Measurements from ENCODE around the gene SF3B2. TPM values are rescaled to one million over a fixed set of nuclear protein-coding genes. Genes with fewer than 3 reads are reported as not detected.
A peak's percentile ranks its signal among the peaks of the same experiment; 100 is the strongest.
"Not testable (repeated sequence)": the region's sequence is repeated elsewhere in the genome, so short reads cannot be mapped to it uniquely, and the experiment has no call there.

SF3B2 gene
- total RNA-seq, 1 experiment from 2014 or later, result 89.0 TPM

DNA sequence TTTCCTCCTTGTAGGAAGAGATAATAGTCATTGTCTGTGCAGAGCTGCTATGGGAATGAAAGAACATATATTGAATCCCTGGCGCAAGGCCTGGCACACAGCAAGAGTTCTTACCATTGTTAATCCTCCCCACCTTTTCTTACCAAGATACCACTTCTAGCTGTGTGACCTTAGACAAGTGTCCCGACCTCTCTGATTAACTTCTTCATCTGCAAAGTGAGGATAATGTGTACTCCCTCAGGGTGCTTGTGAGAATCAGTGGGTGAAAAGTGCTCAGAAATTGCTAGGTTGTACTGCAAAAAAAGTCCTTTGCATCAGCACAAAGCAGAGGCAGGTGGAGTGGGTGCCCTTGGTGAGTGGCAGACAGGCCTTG is 44.1 kb upstream of the SF3B2 start:
- Histone ChIP-seq H3K27me3 (ENCODE audit: low read length) (no peaks in the 10 kb centered on the region), H3K4me1 (ENCODE audit: low read length) (peaks cover 5% of the 10 kb centered on the region), H3K4me2 (ENCODE audit: low read depth, low read length, poor library complexity, severe bottlenecking) (no peak overlapping the region), H4K20me1 (ENCODE audit: insufficient read depth, low read depth, low read length) (peaks cover 12% of the 10 kb centered on the region; the same call in 1 of the 2 replicates), H3K9me2 (replicated peaks; ENCODE audit: insufficient read depth, low read length) (no peaks in the 10 kb centered on the region), H3K9me3 (ENCODE audit: low read length) (no peaks in the 10 kb centered on the region), H3K4me3 (ENCODE audit: low read length) (no peak overlapping the region), H3K79me2 (ENCODE audit: low read length) (peaks cover 6% of the 10 kb centered on the region), H2AFZ (ENCODE audit: low read length) (no peak overlapping the region), H3K9ac (ENCODE audit: low read length) (no peak overlapping the region), H3K36me3 (ENCODE audit: insufficient read depth, low read length) (peaks cover 9% of the 10 kb centered on the region; the same call in 1 of the 2 replicates), H3K27ac (ENCODE audit: low read length) (no peak overlapping the region)
- no peak for DNase-seq

DNA sequence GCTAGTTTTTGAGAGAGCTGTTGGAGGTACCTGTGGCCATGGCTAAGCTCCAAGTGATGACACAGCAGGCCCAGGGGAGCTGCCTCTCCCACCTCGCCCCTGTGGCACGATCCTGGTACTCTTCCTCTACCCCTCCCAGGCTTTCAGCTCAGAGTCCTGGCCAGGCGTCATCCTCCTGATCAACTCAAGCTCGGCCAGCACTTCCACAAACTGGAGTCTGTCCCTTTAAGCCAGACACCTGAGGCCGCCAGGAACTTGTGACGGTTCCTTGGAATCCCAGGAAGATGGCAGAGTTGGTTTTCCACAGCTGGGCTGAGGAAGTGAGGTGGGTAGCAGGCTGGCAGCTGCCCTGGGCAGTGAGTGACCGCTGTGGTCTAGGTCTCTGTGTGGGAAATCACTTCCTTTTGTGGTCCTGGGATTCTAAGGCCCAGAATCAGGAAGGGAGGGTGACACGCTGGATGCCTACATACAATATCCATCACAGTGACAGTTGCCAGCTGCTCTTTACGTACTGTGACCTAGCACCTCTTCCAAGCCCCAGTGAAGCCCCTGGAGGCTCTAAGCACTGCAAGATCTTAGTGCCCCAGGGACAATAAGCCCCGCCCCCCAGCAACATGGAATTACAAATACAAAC is 43.6 kb upstream of the SF3B2 start:
- Histone ChIP-seq H3K9ac (ENCODE audit: low read length) (no peak overlapping the region), H2AFZ (ENCODE audit: low read length) (no peak overlapping the region), H4K20me1 (ENCODE audit: insufficient read depth, low read depth, low read length) (peaks cover 12% of the 10 kb centered on the region; the same call in 1 of the 2 replicates), H3K4me1 (ENCODE audit: low read length) (peaks cover under 1% of the 10 kb centered on the region), H3K9me2 (replicated peaks; ENCODE audit: insufficient read depth, low read length) (no peaks in the 10 kb centered on the region), H3K79me2 (ENCODE audit: low read length) (peaks cover under 1% of the 10 kb centered on the region), H3K4me3 (ENCODE audit: low read length) (no peak overlapping the region), H3K27ac (ENCODE audit: low read length) (no peak overlapping the region), H3K27me3 (ENCODE audit: low read length) (no peaks in the 10 kb centered on the region), H3K36me3 (ENCODE audit: insufficient read depth, low read length) (peaks cover 9% of the 10 kb centered on the region; the same call in 1 of the 2 replicates), H3K9me3 (ENCODE audit: low read length) (no peaks in the 10 kb centered on the region), H3K4me2 (ENCODE audit: low read depth, low read length, poor library complexity, severe bottlenecking) (no peak overlapping the region)
- peak; percentile 52 for DNase-seq

DNA sequence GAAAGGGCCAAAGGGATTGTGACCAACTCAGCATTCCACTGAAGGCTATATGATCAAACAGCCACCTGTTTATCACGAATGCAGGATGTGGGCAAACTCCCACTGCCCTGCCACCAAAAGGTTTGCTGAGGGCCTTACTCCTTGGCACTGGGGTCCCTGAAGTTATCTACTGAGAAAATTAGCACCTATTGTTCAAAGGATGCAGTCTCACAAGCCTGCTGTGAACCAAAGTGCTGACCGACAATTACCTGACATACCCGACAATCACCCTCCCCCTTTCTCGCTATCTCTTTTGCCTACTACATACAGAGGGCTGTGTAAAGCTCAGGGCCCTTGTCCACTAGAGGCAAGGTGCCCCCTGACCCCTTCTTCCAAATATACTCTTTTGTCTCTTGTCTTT is 42.1 kb upstream of the SF3B2 start:
- DNase-seq; H3K27ac ChIP-seq (ENCODE audit: low read length); H3K79me2 ChIP-seq (ENCODE audit: low read length); H3K36me3 ChIP-seq (ENCODE audit: insufficient read depth, low read length); H3K4me2 ChIP-seq (ENCODE audit: low read depth, low read length, poor library complexity, severe bottlenecking); H4K20me1 ChIP-seq (ENCODE audit: insufficient read depth, low read depth, low read length); H3K9ac ChIP-seq (ENCODE audit: low read length); H3K9me3 ChIP-seq (ENCODE audit: low read length); H3K4me1 ChIP-seq (ENCODE audit: low read length); H3K27me3 ChIP-seq (ENCODE audit: low read length); H3K4me3 ChIP-seq (ENCODE audit: low read length); H3K9me2 ChIP-seq (replicated peaks; ENCODE audit: insufficient read depth, low read length); H2AFZ ChIP-seq (ENCODE audit: low read length): not testable (repeated sequence)

DNA sequence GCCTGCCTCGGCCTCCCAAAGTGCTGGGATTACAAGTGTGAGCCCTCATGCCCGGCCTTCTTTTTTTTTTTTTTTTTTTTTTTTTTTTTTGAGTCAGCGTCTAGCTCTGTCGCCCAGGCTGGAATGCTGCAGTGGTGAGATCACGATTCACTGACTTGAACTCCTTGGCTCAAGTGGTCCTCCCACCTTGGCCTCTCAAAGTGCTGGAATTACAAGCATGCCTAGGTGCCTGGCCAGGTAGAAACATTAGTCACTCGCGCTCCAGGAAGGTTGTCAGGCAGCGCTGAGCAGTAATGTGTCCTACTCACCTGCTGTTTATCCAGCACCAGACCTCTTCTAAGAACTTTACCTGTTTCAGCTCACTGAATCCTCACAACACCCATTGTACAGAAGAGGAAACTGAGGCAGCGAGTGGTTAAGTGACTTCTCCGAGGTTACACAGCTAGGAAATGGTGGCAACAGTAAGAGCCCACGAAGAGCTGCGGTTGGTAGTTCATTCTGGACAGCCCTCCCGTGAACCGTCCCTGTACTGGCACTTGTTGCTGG is 40.9 kb upstream of the SF3B2 start:
- Histone ChIP-seq H3K36me3 (ENCODE audit: insufficient read depth, low read length) (no peaks in the 10 kb centered on the region), H3K27ac (ENCODE audit: low read length) (no peak overlapping the region), H3K9me2 (replicated peaks; ENCODE audit: insufficient read depth, low read length) (no peaks in the 10 kb centered on the region), H3K4me2 (ENCODE audit: low read depth, low read length, poor library complexity, severe bottlenecking) (no peak overlapping the region), H3K9me3 (ENCODE audit: low read length) (no peaks in the 10 kb centered on the region), H3K9ac (ENCODE audit: low read length) (no peak overlapping the region), H3K4me1 (ENCODE audit: low read length) (no peaks in the 10 kb centered on the region), H4K20me1 (ENCODE audit: insufficient read depth, low read depth, low read length) (0 out of 2 replicates have a peak, but pooled peaks cover 4% of the 10 kb centered on the region), H2AFZ (ENCODE audit: low read length) (no peak overlapping the region), H3K79me2 (ENCODE audit: low read length) (no peaks in the 10 kb centered on the region), H3K27me3 (ENCODE audit: low read length) (no peaks in the 10 kb centered on the region), H3K4me3 (ENCODE audit: low read length) (no peak overlapping the region)
- DNase-seq, result no peak

DNA sequence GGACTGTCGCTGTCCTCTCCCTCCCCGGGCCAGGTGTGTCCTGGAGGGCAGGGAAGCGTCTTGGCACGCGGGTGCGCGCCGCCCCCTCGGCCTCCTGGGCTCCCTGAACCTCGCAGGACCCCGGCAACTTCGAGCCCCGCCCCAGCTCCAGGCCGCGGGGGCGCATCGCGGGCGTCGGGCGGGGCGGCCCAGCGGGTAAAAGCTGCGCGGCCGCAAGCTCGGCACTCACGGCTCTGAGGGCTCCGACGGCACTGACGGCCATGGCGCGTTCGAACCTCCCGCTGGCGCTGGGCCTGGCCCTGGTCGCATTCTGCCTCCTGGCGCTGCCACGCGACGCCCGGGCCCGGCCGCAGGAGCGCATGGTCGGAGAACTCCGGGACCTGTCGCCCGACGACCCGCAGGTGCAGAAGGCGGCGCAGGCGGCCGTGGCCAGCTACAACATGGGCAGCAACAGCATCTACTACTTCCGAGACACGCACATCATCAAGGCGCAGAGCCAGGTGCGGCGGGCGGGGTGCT is 40.3 kb upstream of the SF3B2 start, which contains the start of gene CST6:
CST6 (plus strand) TSS at position 224 of the 519 bp plus-strand sequence; CDS start at position 261, 37 bp downstream.
- H4K20me1 ChIP-seq (ENCODE audit: insufficient read depth, low read depth, low read length), result no peaks in the 10 kb centered on the region
- DNase-seq, result no peak
- no peaks in the 10 kb centered on the region for H3K36me3 ChIP-seq (ENCODE audit: insufficient read depth, low read length)
- no peaks in the 10 kb centered on the region for H3K79me2 ChIP-seq (ENCODE audit: low read length)
- no peaks in the 10 kb centered on the region for H3K9me3 ChIP-seq (ENCODE audit: low read length)
- H3K4me3 ChIP-seq (ENCODE audit: low read length), result no peak within 1 kb of the TSS
- H3K27ac ChIP-seq (ENCODE audit: low read length), result no peak within 1 kb of the TSS
- no peak within 1 kb of the TSS for H3K9ac ChIP-seq (ENCODE audit: low read length)
- H2AFZ ChIP-seq (ENCODE audit: low read length), result no peak within 1 kb of the TSS
- H3K4me1 ChIP-seq (ENCODE audit: low read length), result no peaks in the 10 kb centered on the region
- H3K27me3 ChIP-seq (ENCODE audit: low read length), result no peaks in the 10 kb centered on the region
- no peaks in the 10 kb centered on the region for H3K9me2 ChIP-seq (replicated peaks; ENCODE audit: insufficient read depth, low read length)
- no peak within 1 kb of the TSS for H3K4me2 ChIP-seq (ENCODE audit: low read depth, low read length, poor library complexity, severe bottlenecking)

DNA sequence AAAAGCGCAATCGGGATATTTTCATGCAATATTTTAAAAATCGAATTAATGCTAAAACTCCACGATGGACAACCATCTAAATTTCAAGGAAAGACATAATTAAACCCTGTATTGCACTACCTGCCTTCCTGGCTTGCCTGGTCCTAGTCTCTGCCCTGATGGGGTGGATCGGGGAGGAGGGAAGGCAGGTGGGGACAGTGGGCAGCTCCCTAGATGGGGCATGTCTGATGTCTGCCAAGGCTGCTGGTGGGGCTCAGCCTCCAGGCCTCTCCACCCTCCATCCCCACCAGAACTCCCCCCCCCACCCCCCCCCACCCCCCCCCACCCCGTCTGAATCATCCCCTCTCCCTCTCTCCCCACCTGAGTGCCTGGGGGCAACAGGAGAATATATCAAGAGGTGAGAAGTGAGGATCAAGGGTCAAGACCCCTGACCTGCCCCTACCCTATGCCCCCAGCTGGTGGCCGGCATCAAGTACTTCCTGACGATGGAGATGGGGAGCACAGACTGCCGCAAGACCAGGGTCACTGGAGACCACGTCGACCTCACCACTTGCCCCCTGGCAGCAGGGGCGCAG is 39.7 kb upstream of the SF3B2 start:
- no peaks in the 10 kb centered on the region for H3K9me3 ChIP-seq (ENCODE audit: low read length)
- no peak overlapping the region for H3K27ac ChIP-seq (ENCODE audit: low read length)
- no peak overlapping the region for H3K9ac ChIP-seq (ENCODE audit: low read length)
- no peaks in the 10 kb centered on the region for H4K20me1 ChIP-seq (ENCODE audit: insufficient read depth, low read depth, low read length)
- DNase-seq, result no peak
- no peaks in the 10 kb centered on the region for H3K36me3 ChIP-seq (ENCODE audit: insufficient read depth, low read length)
- H3K27me3 ChIP-seq (ENCODE audit: low read length), result no peaks in the 10 kb centered on the region
- no peaks in the 10 kb centered on the region for H3K4me1 ChIP-seq (ENCODE audit: low read length)
- no peak overlapping the region for H2AFZ ChIP-seq (ENCODE audit: low read length)
- no peaks in the 10 kb centered on the region for H3K9me2 ChIP-seq (replicated peaks; ENCODE audit: insufficient read depth, low read length)
- H3K4me2 ChIP-seq (ENCODE audit: low read depth, low read length, poor library complexity, severe bottlenecking), result no peak overlapping the region
- no peaks in the 10 kb centered on the region for H3K79me2 ChIP-seq (ENCODE audit: low read length)
- no peak overlapping the region for H3K4me3 ChIP-seq (ENCODE audit: low read length)

DNA sequence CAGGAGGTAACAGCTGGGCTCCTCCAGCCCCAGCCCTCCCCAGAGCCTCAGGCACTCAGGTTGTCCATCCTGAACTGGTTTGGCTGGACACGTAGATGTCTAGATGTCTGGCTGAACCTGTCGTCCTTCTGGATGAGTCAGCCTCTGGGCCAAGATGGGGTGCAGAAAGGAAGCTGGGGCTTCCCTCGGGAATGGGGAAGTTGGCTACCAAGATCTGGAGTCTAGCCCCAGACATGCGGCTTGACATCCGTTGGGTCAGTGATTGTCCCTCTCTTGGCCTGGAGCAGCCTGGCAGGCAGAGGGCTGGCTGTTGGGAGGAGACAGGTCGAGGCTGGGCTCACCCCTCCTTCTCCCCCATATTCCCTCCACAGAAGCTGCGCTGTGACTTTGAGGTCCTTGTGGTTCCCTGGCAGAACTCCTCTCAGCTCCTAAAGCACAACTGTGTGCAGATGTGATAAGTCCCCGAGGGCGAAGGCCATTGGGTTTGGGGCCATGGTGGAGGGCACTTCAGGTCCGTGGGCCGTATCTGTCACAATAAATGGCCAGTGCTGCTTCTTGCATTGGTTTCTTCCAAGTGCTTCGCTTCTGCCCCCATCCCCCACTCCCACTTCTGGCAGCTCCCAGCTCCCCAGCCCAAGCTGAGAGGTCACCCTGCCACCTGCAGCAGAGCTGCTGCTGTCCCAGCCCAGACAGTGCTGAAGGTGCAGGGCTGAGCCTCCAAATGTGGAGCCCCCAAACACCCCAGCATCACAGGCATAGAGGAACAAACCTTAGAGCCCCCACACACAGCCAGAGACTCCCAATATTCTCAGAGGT is 39.0 kb upstream of the SF3B2 start:
- no peaks in the 10 kb centered on the region for H3K9me3 ChIP-seq (ENCODE audit: low read length)
- H3K27me3 ChIP-seq (ENCODE audit: low read length), result no peaks in the 10 kb centered on the region
- no peaks in the 10 kb centered on the region for H3K79me2 ChIP-seq (ENCODE audit: low read length)
- H3K36me3 ChIP-seq (ENCODE audit: insufficient read depth, low read length), result no peaks in the 10 kb centered on the region
- DNase-seq, result no peak
- H3K4me1 ChIP-seq (ENCODE audit: low read length), result no peaks in the 10 kb centered on the region
- H3K4me2 ChIP-seq (ENCODE audit: low read depth, low read length, poor library complexity, severe bottlenecking), result no peak overlapping the region
- H3K9me2 ChIP-seq (replicated peaks; ENCODE audit: insufficient read depth, low read length), result no peaks in the 10 kb centered on the region
- H4K20me1 ChIP-seq (ENCODE audit: insufficient read depth, low read depth, low read length), result no peaks in the 10 kb centered on the region
- no peak overlapping the region for H3K9ac ChIP-seq (ENCODE audit: low read length)
- H3K27ac ChIP-seq (ENCODE audit: low read length), result no peak overlapping the region
- no peak overlapping the region for H3K4me3 ChIP-seq (ENCODE audit: low read length)
- no peak overlapping the region for H2AFZ ChIP-seq (ENCODE audit: low read length)

DNA sequence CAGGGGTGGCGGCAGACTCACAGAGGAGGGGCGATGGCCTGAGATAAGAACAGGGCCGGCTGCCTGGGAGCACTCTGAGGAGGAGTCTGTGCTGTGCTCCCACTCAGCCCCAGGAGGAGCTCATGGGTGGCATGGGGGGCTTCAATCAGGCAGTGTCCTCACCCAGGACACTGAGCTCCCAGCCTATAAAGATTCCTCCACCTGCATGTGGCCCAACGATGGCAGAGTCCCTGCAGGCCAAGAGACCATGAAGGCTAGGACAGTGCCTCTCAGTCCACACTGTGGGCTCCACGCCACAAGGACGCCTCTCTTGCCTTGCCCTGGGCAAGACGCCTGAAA is 38.4 kb upstream of the SF3B2 start:
- Histone ChIP-seq H3K9ac (ENCODE audit: low read length) (no peak overlapping the region), H3K9me2 (replicated peaks; ENCODE audit: insufficient read depth, low read length) (no peaks in the 10 kb centered on the region), H3K27ac (ENCODE audit: low read length) (no peak overlapping the region), H3K4me2 (ENCODE audit: low read depth, low read length, poor library complexity, severe bottlenecking) (no peak overlapping the region), H3K9me3 (ENCODE audit: low read length) (no peaks in the 10 kb centered on the region), H3K79me2 (ENCODE audit: low read length) (no peaks in the 10 kb centered on the region), H4K20me1 (ENCODE audit: insufficient read depth, low read depth, low read length) (no peaks in the 10 kb centered on the region), H3K27me3 (ENCODE audit: low read length) (no peaks in the 10 kb centered on the region), H3K4me3 (ENCODE audit: low read length) (no peak overlapping the region), H3K4me1 (ENCODE audit: low read length) (no peaks in the 10 kb centered on the region), H3K36me3 (ENCODE audit: insufficient read depth, low read length) (no peaks in the 10 kb centered on the region), H2AFZ (ENCODE audit: low read length) (no peak overlapping the region)
- no peak for DNase-seq

All from Karpas-422 (cell line).